ENCODE measurements around the gene EIF3L.
"Not testable (repeated sequence)": the region's sequence is repeated elsewhere in the genome, so short reads cannot be mapped to it uniquely, and the experiment has no call there.

The EIF3L gene

GRCh38 chr22:37849089-37849751 is at the start of gene EIF3L:
EIF3L (plus strand) TSS chr22:37849419; CDS start chr22:37849450, 31 bp downstream.
- DNase-seq: peak; percentile 86 to 91

- DNase-seq: not testable (repeated sequence)
Observed at GRCh38 chr22:37799979-37800378, 49.2 kb upstream of the EIF3L start.

GRCh38 chr22:37801946-37802309 is 47.3 kb upstream of the EIF3L start:
- DNase-seq: no peak

- DNase-seq: peak in 1 of 2 donors; percentile 23
Observed at GRCh38 chr22:37802310-37803194, 46.7 kb upstream of the EIF3L start.

GRCh38 chr22:37803195-37803638 is 46.0 kb upstream of the EIF3L start:
- DNase-seq: no peak

- DNase-seq: no peak
Observed at GRCh38 chr22:37803639-37804351, 45.4 kb upstream of the EIF3L start.

GRCh38 chr22:37804352-37804880 is 44.8 kb upstream of the EIF3L start:
- no peak for DNase-seq

- DNase-seq: peak; percentile 71 to 86
Observed at GRCh38 chr22:37804881-37805809, 44.1 kb upstream of the EIF3L start.

GRCh38 chr22:37805810-37806277 is 43.4 kb upstream of the EIF3L start:
- DNase-seq: no peak

- peak in 1 of 2 donors; percentile 17 for DNase-seq
Observed at GRCh38 chr22:37806409-37807333, 42.5 kb upstream of the EIF3L start.

GRCh38 chr22:37807410-37808293 is 41.6 kb upstream of the EIF3L start, which contains the start of gene GCAT:
GCAT (plus strand) TSS chr22:37807934; CDS start chr22:37807968, 34 bp downstream.
- peak; percentile 83 to 92 for DNase-seq

GRCh38 chr22:37808294-37808657 is 40.9 kb upstream of the EIF3L start:
- DNase-seq: no peak

- no peak for DNase-seq
Observed at GRCh38 chr22:37809672-37810333, 39.4 kb upstream of the EIF3L start.

GRCh38 chr22:37811867-37812266 is 37.4 kb upstream of the EIF3L start:
- no peak for DNase-seq

- no peak for DNase-seq
Observed at GRCh38 chr22:37812869-37813678, 36.1 kb upstream of the EIF3L start.

GRCh38 chr22:37815593-37815992 is 33.6 kb upstream of the EIF3L start:
- no peak for DNase-seq

- no peak for DNase-seq
Observed at GRCh38 chr22:37816543-37817180, 32.6 kb upstream of the EIF3L start.
